HG03558 (cell line): ENCODE data around the gene KNOP1.
"Not testable (repeated sequence)": the region's sequence is repeated elsewhere in the genome, so short reads cannot be mapped to it uniquely, and the experiment has no call there.

Experiments used
- ATAC-seq: cut with Tn5 transposase; IDR thresholded peaks from one replicate; pipeline ENCODE4 v1.9.1; 2021; ENCODE audit warnings: moderate number of reproducible peaks; ENCODE audit not compliant: unreplicated experiment; ENCODE audit errors: extremely low read depth

The KNOP1 gene

GRCh38 chr16:19743816-19744159 is 25.8 kb upstream of the KNOP1 start:
- ATAC-seq, result no peak

- ATAC-seq, result no peak
Observed at GRCh38 chr16:19741354-19741753, 23.3 kb upstream of the KNOP1 start.

DNA sequence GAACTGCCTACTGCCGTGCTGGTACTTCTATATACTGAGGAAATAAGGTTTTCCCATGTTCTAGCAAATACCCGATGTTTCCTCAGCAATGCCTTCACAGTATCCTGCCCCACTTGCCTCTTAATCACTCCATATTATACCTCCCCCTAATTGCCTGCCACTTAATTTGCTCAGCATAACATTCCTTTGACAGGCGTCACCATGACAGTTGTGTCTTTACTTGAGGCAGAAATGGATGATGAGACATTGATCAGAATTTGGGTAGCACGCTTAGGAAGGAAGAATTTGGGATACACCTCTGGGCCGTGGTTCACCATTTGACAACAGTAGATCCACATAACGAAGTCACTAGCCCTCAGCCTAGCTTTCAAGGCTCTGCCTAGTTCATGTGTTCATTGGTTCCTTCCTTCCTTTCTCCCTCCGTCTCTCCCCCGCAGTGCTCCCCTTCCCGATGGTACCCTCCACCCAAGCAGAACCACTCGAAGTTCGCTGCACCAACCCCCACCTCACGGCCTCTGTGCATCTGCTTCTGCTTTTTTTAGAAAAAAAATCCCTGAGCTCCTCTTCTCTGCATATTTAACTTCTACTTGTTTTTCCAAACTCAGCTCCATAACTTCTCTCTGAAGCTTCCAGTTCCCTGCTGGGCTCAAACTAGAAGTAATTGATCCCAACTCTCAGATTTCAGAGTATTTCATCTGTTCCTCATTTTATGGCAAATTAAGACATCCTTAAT is 19.4 kb upstream of the KNOP1 start:
- ATAC-seq, result no peak

GRCh38 chr16:19735074-19735867 is 17.2 kb upstream of the KNOP1 start:
- no peak for ATAC-seq

GRCh38 chr16:19733551-19733950 is 15.5 kb upstream of the KNOP1 start:
- no peak for ATAC-seq

DNA sequence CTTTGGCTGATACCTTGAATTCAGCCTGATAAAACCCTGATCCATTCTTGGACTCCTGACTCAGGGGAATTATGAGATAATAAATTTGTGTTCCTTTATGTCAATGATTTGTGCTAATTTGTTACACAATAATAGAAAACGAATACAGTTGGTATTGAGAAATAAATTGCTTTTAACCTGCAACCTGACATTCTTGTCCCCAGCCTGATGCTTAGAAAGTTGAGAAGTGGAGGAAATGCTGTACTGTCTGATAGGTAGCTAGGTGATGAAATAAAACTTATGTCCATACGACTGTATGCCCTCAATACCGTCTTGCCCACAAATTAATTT is 10.6 kb upstream of the KNOP1 start:
- ATAC-seq, result no peak

- ATAC-seq, result no peak
Observed at GRCh38 chr16:19722981-19723380, 5.0 kb upstream of the KNOP1 start.

DNA sequence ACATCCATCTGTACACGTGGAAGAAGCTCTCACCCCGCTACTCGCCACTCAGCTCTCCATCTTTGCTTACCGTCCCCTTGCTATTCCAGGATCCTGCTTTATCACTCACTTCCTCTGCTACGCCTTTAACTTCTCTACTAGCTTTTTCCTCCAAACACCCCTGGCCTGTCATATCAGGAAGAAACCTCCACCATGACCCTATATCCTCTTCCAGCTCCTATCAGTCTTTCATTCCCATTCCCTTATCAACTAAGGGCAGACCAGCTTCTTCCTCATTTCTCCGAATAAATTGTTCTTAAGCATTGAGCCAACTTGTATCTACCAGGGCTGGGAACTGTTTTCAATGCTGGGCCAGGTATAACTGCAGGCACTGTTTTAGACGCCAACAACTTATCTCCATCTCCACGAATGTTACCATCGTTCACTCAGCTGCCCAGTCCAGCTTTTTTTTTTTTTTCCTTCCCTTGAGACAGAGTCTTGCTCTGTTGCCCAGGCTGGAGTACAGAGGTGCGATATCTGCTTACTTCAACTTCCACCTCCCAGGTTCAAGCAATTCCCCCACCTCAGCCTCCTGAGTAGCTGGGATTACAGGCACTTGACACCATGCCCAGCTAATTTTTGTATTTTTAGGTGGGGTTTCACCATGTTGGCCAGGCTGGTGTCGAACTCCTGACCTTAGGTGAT is 4.4 kb upstream of the KNOP1 start:
- no peak for ATAC-seq

DNA sequence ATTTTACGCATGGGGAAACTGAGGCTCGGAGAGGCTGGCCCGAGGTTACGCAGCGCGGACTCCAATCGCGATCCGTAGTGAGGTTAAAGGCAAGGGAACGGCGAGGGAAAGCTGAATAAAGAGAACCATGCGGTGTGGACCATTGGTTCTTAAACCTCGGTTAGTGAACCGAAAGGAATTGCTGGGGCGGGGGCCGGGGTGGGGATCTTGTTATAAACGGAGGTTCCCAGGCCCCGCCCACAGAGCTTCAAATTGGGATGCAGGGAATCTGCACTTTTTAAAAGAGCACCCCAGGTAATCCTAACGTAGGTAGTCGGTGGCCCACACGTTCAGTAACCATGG is 568 bp upstream of the KNOP1 start:
- ATAC-seq, result no peak

GRCh38 chr16:19717314-19717713 is 713 bp downstream of the KNOP1 start:
- ATAC-seq, result no peak

DNA sequence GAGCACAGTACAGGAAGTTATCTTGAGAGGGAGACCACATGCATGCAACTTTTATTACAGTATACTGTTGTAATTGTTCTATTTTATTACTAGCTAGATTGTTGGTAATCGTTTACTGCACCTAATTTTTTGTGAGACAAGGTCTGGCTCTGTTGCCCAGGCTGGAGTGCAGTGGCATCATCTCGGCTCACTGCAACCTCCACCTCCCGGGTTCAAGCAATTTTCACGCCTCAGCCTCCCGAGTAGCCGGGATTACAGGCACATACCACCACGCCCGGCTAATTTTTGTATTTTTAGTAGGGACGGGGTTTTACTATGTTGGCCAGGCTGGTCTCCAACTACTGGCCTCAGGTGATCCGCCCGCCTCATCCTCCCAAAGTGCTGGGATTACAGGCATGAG is 1.3 kb downstream of the KNOP1 start:
- ATAC-seq, result not testable (repeated sequence)

GRCh38 chr16:19716183-19716582 is 1.8 kb downstream of the KNOP1 start:
- ATAC-seq, result no peak

DNA sequence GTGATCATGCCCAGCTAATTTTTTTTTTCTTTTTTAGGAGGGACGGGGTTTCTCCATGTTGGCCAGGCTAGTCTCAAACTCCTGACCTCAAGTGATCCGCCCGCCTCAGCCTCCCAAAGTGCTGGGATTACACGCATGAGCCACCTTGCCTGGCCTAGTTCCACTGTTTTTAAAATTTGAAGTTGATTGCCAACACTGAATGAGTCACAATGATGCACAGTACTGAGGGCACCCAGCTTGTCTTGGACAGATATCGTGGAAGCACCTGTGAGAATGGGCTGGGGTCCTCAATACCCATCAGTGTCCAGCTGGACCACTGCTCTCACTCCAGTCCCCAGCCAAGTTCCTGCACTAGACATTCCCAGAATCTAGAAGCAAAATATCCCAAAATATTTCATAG is 2.5 kb downstream of the KNOP1 start:
- no peak for ATAC-seq

GRCh38 chr16:19713697-19714096 is 4.3 kb downstream of the KNOP1 start:
- ATAC-seq, result no peak

GRCh38 chr16:19712418-19713058 is 5.5 kb downstream of the KNOP1 start:
- ATAC-seq, result no peak

DNA sequence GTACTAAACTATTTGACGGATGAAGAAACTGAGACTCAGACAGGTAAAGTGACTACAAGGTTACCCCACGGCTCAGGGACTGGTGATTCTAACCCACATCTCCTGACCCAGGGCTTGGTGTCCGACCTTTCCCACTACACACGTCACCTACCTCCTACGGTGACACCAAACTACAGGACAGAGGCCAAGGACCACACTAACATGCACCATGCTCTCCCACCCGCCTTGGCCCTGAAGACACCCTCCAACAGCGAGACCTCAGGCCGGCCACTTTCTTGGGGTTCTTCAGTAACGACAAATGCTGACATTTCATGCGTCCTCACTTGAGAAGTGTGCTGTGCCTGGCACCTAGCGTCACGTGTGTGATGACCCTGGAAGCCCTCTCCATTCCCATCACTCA is 6.4 kb downstream of the KNOP1 start:
- no peak for ATAC-seq

DNA sequence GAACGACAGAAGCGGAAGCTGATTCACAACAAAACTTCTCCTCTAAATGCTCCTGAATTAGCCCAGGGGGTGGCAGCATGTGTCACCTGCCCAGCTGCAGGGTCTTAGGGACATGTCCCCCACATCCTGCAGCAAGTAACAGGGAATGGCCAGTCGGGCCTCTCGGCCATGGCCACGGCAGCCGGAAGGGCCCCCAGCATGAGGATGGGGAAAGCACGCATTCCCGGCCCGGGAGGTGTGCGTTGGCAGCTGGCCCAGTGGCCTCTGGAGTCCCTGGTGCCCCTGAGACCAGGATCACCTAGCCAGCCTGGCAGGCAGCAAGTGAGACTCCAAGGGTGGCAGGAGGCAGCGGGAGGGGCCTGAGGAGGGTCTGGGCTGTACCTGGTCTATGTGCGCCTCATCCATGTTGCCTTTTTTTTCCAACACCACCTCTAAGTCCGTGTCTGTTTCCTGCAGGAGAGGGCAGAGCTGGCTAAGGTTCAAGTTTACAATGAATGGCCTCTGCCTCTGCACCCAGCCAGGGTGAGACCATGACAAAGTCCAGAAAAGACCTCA is 7.0 kb downstream of the KNOP1 start:
- ATAC-seq, result no peak

- no peak for ATAC-seq
Observed at GRCh38 chr16:19710191-19710908, 7.7 kb downstream of the KNOP1 start.

GRCh38 chr16:19709381-19710136 is 8.5 kb downstream of the KNOP1 start:
- ATAC-seq, result no peak
